HG03457 (cell line): ENCODE measurements around the gene CCDC183.
"Not testable (repeated sequence)": the region's sequence is repeated elsewhere in the genome, so short reads cannot be mapped to it uniquely, and the experiment has no call there.

Source experiments
- ATAC-seq: cut with Tn5 transposase; IDR thresholded peaks from one replicate; pipeline ENCODE4 v1.9.1; 2021; ENCODE audit warnings: moderate number of reproducible peaks; ENCODE audit not compliant: unreplicated experiment

CCDC183 gene

DNA sequence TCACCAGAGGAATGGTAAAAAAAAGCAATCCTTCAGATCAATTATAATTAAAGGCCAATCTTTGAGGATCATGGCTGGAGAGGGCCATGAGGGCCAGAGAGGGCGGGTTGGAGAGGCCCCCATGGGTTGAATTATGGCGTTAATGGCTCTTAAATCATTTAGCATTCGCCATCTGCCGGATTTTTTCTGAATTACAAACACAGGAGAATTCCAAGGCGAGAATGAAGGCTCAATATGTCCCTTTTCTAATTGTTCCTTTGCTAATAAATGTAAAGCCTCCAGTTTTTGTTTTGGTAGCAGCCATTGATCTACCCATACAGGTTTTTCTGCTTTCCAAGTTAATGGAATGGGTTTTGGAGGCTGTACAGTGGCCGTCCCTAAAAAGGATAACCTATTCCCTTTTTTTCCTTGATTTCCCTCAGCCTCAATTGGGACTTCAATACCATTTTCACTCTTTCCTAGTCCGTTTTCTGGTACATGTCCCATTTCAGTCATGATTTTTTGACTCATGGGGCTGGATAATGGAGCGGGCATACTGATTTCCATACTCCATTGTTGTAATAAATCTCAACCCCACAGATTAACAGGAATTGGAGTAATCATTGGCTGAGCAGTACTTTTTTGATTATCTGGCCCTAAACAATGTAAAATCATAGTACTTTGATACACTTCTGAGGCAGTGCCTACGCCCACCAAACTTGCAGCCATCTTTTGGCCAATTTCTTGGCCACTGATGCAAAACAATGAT lies 11.7 kb upstream of the CCDC183 start:
- ATAC-seq: no peak

DNA sequence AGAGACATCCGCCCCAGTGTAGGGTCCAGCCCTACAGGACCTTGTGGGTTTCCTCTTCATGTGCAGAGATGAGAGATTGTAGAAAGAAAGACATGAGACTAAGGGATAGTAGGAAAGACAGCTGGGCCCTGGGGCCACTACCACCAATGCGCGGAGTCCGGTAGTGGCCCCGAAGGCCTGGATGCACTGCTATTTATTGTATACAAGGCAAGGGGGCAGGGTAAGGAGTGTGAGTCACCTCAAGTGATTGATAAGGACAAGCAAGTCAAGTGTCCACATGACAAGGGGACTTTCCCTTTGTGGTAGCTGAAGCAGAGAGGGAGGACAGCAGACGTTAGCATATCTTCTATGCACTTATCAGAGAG lies 11.2 kb upstream of the CCDC183 start:
- no peak for ATAC-seq

DNA sequence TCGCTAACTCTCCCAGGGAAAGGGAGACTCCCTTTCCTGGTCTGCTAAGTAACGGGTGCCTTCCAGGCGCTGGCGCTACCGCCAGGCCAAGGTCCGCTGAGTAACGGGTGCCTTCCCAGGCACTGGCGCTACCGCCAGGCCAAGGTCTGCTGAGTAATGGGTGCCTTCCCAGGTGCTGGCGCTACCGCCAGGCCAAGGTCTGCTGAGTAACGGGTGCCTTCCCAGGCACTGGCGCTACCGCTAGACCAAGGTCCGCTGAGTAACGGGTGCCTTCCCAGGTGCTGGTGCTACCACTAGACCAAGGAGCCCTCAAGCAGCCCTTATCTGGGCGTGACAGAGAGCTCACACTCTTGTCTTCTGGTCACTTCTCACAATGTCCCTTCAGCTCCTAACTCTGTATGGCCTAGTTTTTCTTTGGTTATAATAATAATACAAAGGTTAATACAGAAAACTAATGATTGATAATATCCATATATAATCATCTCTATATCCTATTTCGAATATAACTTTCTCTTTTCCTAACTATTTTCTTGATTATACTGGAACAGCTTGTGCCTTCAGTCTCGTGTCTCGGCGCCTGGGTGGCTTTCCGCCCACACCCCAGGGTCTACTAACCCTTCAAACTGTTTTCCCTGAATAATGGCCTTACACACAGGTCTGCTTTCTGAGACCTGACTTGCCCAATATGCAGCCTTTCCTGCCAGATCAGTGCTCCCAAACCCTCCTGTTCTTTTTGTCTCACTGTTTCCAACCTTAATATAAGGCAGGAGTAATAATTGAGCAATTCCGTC lies 10.4 kb upstream of the CCDC183 start:
- not testable (repeated sequence) for ATAC-seq

DNA sequence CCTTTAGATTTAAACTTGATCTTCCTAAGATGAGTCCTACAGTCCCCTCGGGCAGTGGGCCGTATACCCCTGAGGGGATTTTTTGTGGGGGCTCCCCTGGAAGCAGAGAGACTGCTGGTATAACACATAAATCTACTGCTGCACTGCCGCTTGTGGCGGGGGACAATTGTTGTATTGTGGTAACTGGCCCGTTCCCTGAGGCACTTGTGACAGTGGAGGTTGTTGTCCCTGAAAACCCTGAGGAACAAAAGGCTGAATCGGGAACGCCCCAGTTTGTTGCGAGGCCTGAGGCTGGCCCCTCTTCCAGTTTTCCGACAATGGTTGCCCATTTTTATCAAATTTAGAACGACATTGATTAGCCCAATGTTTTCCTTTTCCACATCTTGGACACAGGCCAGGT lies 9.7 kb upstream of the CCDC183 start:
- no peak for ATAC-seq

DNA sequence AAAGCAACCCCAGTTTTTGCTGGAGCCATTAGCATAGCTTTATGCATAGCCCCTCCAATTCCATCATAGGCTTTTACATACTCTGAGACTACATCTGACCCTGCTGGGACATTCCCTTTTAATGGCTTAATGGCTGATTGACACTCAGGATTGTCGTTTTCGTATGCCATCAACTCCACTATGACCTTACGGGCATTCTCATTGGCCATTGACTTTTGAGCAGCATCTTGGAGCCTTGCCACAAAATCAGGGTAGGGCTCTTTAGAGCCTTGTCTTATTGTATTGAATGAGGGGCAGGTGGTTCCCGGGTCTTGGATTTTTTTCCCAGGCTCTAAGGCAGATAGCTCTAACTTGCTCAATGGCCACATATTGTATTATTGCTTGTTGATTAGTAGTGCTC lies 9.2 kb upstream of the CCDC183 start:
- not testable (repeated sequence) for ATAC-seq

DNA sequence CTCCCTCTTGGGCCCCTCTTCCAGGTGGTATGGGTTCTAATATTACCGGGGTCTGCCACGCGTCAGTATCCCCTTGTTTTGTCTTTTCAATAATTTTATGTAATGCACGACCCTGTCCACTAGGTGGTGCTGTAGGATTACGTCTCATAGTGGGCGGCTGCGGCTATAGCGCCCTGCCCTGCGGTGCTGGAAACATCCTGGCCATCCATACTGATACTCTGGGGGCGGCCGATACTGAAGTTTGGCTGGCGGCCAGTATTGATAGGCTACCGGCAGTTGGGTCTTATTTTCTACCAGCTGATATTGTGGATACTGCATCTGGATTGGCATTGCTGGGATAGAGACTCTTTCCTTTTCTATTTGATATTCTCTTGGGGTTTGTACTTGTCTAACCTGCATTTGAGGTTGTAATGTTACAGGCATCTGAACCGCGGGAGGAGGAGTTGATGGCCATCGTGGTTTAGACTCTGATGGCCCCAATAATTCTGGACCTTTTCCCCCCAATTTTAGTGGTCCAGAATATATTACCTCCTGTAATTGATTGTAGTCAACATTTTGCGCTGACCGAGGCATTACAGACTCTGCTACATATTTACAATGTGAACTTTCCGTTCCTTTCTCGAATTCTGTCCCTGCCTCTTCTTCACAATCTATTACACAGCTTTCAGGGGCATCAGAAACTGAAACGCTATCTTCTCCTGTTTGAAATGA lies 8.3 kb upstream of the CCDC183 start:
- no peak for ATAC-seq

DNA sequence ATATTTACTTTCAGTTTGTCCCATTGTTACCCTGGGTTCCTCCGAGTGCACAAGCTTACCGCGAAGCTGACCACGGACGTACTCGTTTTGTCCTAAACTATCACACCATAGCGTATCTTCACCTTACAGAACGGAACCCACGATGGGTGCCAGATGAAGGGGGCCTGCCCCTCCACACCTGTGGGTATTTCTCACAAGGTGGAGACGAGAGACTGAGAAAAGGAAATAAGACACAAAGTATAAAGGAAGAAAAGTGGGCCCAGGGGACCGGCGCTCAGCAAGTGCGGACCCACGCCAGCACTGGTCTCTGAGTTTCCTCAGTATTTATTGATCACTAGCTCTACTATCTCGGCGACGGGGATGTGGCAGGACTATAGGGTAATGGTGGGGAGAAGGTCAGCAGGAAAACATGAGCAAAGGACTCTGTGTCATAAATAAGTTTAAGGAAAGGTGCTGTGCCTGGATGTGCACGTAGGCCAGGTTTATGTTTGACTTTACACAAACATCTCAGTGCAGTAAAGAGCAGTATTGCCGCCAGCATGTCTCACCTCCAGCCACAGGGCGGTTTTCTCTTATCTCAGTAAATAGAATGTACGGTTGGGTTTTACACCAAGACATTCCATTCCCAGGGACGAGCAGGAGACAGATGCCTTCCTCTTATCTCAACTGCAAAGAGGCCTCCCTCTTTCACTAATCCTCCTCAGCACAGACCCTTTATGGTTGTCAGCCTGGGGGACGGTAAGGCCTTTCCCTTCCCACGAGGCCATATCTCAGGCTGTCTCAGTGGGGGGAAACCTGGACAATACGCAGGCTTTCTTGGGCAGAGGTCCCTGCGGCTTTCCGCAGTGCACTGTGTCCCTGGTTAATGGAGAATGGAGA lies 7.3 kb upstream of the CCDC183 start:
- not testable (repeated sequence) for ATAC-seq

DNA sequence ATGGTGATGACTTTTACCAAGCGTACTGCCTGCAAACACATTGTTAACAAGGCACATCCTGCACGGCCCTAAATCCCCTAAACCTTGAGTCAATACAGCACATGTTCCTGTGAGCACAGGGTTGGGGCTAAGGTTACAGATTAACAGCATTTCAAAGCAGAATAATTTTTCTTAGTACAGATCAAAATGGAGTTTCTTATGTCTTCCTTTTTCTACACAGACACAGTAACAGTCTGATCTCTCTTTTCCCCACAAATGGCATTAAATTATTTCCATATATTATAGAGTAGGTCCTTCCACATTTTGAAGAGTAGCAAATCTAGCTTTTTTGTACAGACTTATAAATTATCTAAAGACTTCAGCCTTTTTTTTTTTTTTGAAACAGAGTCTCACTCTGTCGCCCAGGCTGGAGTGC lies 6.6 kb upstream of the CCDC183 start:
- no peak for ATAC-seq

DNA sequence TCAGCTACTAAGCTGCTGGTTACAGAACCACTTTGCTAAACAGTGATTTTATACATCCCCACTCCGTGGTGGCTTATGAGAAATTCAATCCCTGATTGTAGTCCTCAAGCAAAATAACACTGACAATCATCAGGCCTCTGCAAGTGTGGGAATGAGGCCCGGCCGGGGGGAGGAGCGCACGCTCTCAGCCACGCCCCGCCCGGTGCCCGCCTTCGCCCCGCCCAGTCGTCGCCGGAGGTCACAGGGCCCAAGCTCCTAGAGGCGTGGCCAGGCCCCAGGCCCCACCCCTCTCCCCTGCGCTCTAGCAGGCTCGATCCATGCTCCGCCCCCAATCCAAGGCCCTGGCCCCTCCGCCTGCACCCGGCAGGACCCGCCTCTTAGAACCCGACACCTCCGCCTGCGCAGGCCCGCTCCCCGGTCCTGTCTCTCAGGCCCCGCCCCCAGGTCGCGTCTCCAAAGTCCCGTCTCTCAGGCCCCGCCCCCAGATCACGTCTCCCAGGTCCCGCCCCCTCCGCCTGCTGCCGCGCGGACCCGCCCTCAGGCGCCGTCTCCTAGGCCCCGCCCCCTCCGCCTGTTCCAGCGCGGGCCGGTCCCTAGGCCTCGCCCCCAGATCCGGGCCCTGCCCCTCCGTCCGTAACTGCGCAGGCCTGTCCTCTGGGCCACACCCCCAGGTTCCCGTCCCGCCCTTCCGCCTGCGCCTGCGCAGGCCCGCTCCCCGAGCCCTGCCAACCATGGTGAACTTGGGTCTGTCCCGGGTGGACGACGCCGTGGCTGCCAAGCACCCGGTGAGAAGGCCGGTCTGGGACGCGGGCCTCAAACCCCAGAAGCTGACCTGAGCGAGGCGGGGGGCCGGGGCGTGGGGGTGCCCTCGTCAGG lies 5.3 kb upstream of the CCDC183 start, which contains the start of gene TMEM141:
TMEM141 (plus strand) TSS at position 705 of the 876 bp plus-strand sequence; CDS start at position 732, 27 bp downstream.
- peak; percentile 59 for ATAC-seq

DNA sequence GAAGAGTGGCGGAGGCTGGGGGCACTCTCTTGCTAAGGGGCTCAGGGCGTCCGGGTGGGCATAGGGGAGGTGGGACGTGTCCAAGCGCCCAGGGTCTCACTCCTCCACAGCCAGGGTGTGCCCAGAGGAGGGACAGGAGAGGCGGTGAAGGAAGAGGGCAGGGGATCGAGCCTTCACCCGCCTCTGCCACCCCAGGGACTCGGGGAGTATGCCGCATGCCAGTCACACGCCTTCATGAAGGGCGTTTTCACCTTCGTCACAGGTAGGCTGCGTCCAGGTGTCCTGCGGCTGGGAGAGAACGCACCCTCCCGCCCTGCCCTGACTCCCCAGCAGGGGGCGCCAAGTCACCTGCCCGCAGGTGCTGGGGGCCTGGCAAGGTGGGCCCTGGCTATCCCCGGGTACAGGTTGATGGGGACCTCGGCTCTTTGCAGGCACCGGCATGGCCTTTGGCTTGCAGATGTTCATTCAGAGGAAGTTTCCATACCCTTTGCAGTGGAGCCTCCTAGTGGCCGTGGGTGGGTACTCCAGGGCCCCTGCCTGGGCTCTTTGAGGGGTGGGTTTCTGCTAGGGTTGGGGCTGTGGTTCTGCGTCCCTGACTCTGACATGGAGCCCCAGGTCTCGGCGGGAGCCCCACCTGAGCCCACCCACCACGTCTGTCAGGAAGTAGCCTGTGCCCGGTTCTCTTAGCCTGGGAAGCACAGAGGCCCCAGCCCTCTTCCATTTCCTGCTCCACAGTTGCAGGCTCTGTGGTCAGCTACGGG lies 4.4 kb upstream of the CCDC183 start:
- no peak for ATAC-seq

DNA sequence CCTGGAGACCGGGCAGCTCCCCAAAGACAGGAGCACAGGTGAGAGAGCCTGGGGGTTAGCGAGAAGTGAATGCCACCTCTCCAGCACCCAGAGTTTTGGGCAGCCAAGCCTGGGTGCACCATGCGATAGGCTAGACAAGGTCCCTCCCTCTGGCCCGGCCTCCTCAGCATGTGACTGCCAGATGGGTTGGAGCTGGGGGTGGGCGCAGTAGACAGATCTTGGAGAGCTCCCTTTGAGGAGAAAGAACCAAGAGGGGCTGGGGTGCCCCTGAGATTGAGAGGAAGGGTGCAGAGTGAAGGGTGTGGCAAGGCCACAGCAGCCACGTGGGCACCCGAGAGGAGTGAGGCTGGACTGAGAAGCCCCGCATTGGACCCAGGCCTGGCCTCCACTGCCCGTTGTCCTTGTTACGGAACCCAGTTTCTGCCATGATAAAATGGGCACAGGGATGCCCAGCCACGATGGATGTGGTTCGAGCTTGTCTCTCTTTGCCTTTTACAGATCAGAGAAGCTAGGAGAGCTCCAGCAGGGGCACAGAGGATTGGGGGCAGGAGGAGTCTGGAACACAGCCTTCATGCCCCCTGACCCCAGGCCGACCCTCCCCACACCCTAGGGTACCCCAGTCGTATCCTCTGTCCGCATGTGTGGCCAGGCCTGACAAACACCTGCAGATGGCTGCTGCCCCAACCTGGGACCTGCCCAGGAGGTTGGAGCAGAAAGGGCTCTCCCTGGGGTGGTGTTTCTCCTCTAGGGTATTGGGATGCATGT lies 3.6 kb upstream of the CCDC183 start:
- no peak for ATAC-seq

DNA sequence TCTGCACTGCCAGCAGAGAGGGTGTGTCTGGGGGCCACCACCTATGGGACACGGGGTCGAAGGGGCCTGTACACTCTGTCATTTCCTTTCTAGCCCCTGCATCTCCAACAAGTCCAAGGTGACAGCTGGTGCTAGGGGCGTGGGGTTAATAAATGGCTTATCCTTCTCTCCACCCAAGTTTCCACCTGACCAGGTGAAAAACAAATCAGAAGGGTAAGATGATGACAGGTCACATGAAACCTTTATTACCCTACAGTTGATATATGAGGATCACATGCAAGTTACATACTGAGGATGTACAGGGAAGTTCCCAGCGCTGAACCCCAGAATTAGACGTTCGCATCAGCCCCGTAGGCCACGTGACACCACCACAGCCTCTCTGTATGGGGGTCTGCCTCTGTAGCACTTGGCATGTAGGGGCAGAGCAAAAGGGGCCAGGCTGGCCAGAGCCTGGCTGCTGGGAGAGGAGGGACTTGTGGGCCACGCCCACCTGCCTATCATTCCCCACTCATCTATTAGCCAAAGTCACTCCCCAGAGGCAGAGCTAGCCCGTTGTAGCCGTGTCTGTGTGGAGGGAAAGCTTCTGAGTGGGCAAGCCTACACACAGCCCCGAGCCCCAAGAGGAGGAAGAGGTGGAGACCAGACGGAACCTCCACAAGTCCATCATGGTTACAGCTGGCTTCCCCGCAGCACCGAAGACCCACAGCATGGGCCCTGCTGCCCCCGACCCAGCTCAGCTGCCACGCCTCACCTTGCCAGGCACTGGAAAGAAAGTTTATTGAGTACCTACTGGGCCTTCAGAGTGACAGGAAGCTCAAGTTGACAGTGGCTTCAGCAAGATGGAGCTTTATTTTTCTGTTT lies 2.8 kb upstream of the CCDC183 start:
- ATAC-seq: no peak

DNA sequence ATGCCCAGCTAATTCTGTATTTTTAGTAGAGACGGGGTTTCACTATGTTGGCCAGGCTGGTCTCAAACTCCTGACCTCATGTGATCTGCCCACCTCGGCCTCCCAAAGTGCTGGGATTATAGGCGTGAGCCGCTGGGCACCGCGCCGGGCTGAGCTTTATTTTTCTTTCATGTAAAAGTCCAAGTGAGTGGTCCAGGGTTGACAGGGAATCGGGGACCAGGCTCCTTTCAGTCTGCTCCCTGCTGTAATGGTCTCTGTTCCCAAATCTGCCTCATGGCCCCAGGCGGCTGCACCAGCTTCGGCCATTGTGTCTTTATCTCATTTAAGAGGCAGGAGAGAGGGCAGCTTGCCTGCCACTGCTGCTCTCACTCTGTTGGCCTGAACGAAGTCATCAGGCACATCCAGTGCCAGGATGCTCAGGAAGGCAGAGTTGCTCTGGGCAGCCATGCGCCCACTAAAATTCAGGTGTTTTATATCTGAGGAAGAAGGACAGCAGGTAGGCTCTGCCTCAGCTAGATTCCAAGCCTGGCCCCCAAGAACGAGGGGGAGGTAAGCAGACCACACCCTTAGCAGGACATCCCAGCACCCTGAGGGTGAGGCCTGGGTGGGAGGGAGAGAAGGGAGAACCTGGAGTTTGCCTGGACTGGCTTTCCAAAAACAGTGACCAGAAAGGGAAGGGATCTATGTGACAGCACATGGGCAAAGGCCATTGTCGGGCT lies 1.7 kb upstream of the CCDC183 start:
- ATAC-seq: no peak

DNA sequence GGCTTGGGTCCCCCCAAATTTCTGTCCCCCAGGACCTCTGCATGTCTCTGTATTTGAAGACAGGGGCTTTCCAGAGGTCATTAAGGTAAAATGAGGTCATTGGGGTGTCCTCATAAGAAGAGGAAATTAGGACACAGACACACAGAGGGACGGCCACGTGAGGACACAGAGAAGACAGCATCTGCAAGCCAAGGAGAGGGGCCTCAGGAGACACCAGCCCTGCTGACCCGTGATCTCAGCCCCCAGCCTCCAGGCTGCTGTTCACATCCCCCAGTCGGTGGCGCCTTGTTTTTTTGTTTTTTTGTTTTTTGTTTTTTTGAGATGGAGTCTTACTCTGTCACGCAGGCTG lies 1.2 kb upstream of the CCDC183 start:
- ATAC-seq: no peak

DNA sequence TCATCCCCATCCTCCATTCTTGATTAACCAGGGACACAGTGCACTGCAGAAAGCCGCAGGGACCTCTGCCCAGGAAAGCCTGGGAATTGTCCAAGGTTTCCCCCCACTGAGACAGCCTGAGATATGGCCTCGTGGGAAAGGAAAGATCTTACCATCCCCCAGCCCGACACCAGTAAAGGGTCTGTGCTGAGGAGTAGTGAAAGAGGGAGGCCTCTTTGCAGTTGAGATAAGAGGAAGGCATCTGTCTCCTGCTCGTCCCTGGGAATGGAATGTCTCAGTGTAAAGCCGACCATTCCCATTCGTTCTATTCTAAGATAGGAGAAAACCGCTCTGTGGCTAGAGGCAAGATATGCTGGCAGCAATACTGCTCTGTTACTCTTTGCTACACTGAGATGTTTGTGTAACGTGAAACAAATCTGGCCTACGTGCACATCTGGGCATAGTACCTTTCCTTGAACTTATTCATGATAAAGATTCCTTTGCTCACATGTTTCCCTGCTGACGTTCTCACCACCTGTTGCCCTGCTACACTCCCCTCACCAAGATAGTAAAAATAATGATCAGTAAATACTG lies 723 bp downstream of the CCDC183 start:
- not testable (repeated sequence) for ATAC-seq

DNA sequence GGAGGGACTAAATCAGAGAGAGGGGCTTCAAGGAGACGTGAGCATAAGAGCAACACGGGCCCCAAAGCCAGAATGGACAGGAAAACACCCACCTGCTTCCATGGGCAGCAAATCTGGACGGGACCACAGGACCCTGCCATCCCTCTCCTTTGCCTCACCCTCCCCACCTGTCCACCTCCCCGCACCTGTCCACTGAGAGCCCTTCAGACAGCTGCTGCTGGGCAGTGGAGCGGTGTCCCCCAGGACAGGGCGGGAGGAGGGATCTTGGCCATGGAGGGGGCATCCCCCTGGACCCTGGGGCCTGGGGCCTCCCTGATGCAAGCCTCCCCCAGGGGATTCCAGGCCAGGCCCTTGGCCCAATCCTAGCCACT lies 2.6 kb downstream of the CCDC183 start:
- no peak for ATAC-seq
